Neuron (in vitro differentiated cells): Measurements from ENCODE around the gene LIN52.

Experiments used
- H2AFZ ChIP-seq: one replicate; pipeline ENCODE4 v1.6.1; 2013; ENCODE audit warnings: low read depth, mild to moderate bottlenecking, inconsistent platforms, low read length, moderate library complexity
- H3K27me3 ChIP-seq: one replicate; pipeline ENCODE4 v1.6.1; 2013; ENCODE audit warnings: low read length; ENCODE audit not compliant: insufficient read depth
- H3K36me3 ChIP-seq: one replicate; pipeline ENCODE4 v1.6.1; 2013; ENCODE audit warnings: low read length; ENCODE audit not compliant: insufficient read depth
- H3K4me1 ChIP-seq: one replicate; pipeline ENCODE4 v1.6.1; 2013; ENCODE audit warnings: low read length; ENCODE audit not compliant: insufficient read depth
- H3K4me3 ChIP-seq: 2 replicates; pipeline ENCODE4 v1.5.1; 2013; ENCODE audit warnings: mild to moderate bottlenecking, low read length, moderate library complexity
- H3K9me3 ChIP-seq: one replicate; pipeline ENCODE4 v1.6.1; 2013; ENCODE audit warnings: low read length

Gene LIN52

GRCh38 chr14:74084277-74085046, at the start of gene LIN52, which contains the start of gene ALDH6A1:
TSS of gene LIN52 (plus strand) at chr14:74084956. CDS start at chr14:74084975, 19 bp downstream.
TSS of gene ALDH6A1 (minus strand) at chr14:74084453. CDS start at chr14:74084394, 59 bp downstream.
- Histone ChIP-seq H3K36me3 (no peaks in the 10 kb centered on the region), H3K4me1 (peaks cover 21% of the 10 kb centered on the region), H3K4me3 (peak within 1 kb of the TSS; percentile 93), H3K9me3 (no peaks in the 10 kb centered on the region), H3K27me3 (no peaks in the 10 kb centered on the region), H2AFZ (peak within 1 kb of the TSS; percentile 82)

GRCh38 chr14:74035556-74035955, 49.2 kb upstream of the LIN52 start:
- Histone ChIP-seq H3K4me1 (no peaks in the 10 kb centered on the region), H2AFZ (no peak overlapping the region), H3K27me3 (no peaks in the 10 kb centered on the region), H3K9me3 (no peaks in the 10 kb centered on the region), H3K4me3 (no peak overlapping the region), H3K36me3 (no peaks in the 10 kb centered on the region)

GRCh38 chr14:74038020-74038859, 46.5 kb upstream of the LIN52 start:
- no peaks in the 10 kb centered on the region for H3K36me3 ChIP-seq
- no peaks in the 10 kb centered on the region for H3K27me3 ChIP-seq
- no peaks in the 10 kb centered on the region for H3K9me3 ChIP-seq
- no peak overlapping the region for H3K4me3 ChIP-seq
- no peak overlapping the region for H2AFZ ChIP-seq
- no peaks in the 10 kb centered on the region for H3K4me1 ChIP-seq

- Histone ChIP-seq H3K27me3 (no peaks in the 10 kb centered on the region), H3K4me3 (no peak overlapping the region), H3K36me3 (no peaks in the 10 kb centered on the region), H3K4me1 (no peaks in the 10 kb centered on the region), H3K9me3 (no peaks in the 10 kb centered on the region), H2AFZ (no peak overlapping the region)
Measured at GRCh38 chr14:74042296-74042695, 42.5 kb upstream of the LIN52 start.

GRCh38 chr14:74045522-74045921, 39.2 kb upstream of the LIN52 start:
- Histone ChIP-seq H3K9me3 (no peaks in the 10 kb centered on the region), H3K4me3 (no peak overlapping the region), H3K4me1 (no peaks in the 10 kb centered on the region), H3K27me3 (no peaks in the 10 kb centered on the region), H3K36me3 (peaks cover 4% of the 10 kb centered on the region), H2AFZ (no peak overlapping the region)

GRCh38 chr14:74048281-74048680, 36.5 kb upstream of the LIN52 start:
- H2AFZ ChIP-seq: no peak overlapping the region
- H3K4me1 ChIP-seq: no peaks in the 10 kb centered on the region

GRCh38 chr14:74049876-74050495, 34.8 kb upstream of the LIN52 start:
- no peak overlapping the region for H2AFZ ChIP-seq
- no peaks in the 10 kb centered on the region for H3K4me1 ChIP-seq

More at GRCh38 chr14:74048281-74048680, 36.5 kb upstream of the LIN52 start:
- no peaks in the 10 kb centered on the region for H3K9me3 ChIP-seq
- H3K27me3 ChIP-seq: no peaks in the 10 kb centered on the region
- H3K4me3 ChIP-seq: no peak overlapping the region
- H3K36me3 ChIP-seq: peaks cover 4% of the 10 kb centered on the region

GRCh38 chr14:74062809-74063150, 22.0 kb upstream of the LIN52 start:
- no peak overlapping the region for H2AFZ ChIP-seq
- H3K4me1 ChIP-seq: no peaks in the 10 kb centered on the region
- peaks cover 51% of the 10 kb centered on the region for H3K36me3 ChIP-seq
- no peaks in the 10 kb centered on the region for H3K9me3 ChIP-seq
- H3K27me3 ChIP-seq: no peaks in the 10 kb centered on the region
- no peak overlapping the region for H3K4me3 ChIP-seq

More at GRCh38 chr14:74049876-74050495, 34.8 kb upstream of the LIN52 start:
- H3K4me3 ChIP-seq: no peak overlapping the region
- no peaks in the 10 kb centered on the region for H3K27me3 ChIP-seq
- H3K9me3 ChIP-seq: no peaks in the 10 kb centered on the region
- peaks cover 7% of the 10 kb centered on the region for H3K36me3 ChIP-seq

GRCh38 chr14:74064426-74064825, 20.3 kb upstream of the LIN52 start:
- no peaks in the 10 kb centered on the region for H3K27me3 ChIP-seq
- no peaks in the 10 kb centered on the region for H3K4me1 ChIP-seq
- H2AFZ ChIP-seq: no peak overlapping the region
- peaks cover 52% of the 10 kb centered on the region for H3K36me3 ChIP-seq
- no peak overlapping the region for H3K4me3 ChIP-seq
- H3K9me3 ChIP-seq: no peaks in the 10 kb centered on the region

- Histone ChIP-seq H2AFZ (no peak overlapping the region), H3K9me3 (no peaks in the 10 kb centered on the region), H3K4me3 (no peak overlapping the region), H3K4me1 (no peaks in the 10 kb centered on the region), H3K36me3 (peaks cover 48% of the 10 kb centered on the region), H3K27me3 (no peaks in the 10 kb centered on the region)
Measured at GRCh38 chr14:74064883-74065282, 19.9 kb upstream of the LIN52 start.

- no peaks in the 10 kb centered on the region for H3K9me3 ChIP-seq
- H3K4me3 ChIP-seq: no peak overlapping the region
- no peak overlapping the region for H2AFZ ChIP-seq
- peaks cover 44% of the 10 kb centered on the region for H3K36me3 ChIP-seq
- H3K27me3 ChIP-seq: no peaks in the 10 kb centered on the region
- no peaks in the 10 kb centered on the region for H3K4me1 ChIP-seq
Measured at GRCh38 chr14:74065746-74066575, 18.8 kb upstream of the LIN52 start.

- Histone ChIP-seq H3K4me3 (no peak overlapping the region), H3K4me1 (no peaks in the 10 kb centered on the region), H2AFZ (no peak overlapping the region), H3K27me3 (no peaks in the 10 kb centered on the region), H3K9me3 (no peaks in the 10 kb centered on the region), H3K36me3 (peaks cover 6% of the 10 kb centered on the region)
Measured at GRCh38 chr14:74077401-74077800, 7.4 kb upstream of the LIN52 start.
